LHCN-M2 (cell line): Measurements from ENCODE around the gene CCDC116. TPM values are rescaled to one million over a fixed set of nuclear protein-coding genes. Genes with fewer than 3 reads are reported as not detected.
"Not testable (repeated sequence)": the region's sequence is repeated elsewhere in the genome, so short reads cannot be mapped to it uniquely, and the experiment has no call there.

ENCODE experiments used
- DNase-seq: peaks from one replicate; pipeline ENCODE4 v3.0.0-alpha.2; 2012; ENCODE audit warnings: low read depth
- total RNA-seq: library from RNA; depleted of rRNA; stranded (reverse); fragments of >200 nt; gene quantifications from 2 replicates; pipeline ENCODE4 v1.2.3, GENCODE V29; 2014

The CCDC116 gene
- total RNA-seq, 1 experiment from 2014 or later: 0.06 TPM

DNA sequence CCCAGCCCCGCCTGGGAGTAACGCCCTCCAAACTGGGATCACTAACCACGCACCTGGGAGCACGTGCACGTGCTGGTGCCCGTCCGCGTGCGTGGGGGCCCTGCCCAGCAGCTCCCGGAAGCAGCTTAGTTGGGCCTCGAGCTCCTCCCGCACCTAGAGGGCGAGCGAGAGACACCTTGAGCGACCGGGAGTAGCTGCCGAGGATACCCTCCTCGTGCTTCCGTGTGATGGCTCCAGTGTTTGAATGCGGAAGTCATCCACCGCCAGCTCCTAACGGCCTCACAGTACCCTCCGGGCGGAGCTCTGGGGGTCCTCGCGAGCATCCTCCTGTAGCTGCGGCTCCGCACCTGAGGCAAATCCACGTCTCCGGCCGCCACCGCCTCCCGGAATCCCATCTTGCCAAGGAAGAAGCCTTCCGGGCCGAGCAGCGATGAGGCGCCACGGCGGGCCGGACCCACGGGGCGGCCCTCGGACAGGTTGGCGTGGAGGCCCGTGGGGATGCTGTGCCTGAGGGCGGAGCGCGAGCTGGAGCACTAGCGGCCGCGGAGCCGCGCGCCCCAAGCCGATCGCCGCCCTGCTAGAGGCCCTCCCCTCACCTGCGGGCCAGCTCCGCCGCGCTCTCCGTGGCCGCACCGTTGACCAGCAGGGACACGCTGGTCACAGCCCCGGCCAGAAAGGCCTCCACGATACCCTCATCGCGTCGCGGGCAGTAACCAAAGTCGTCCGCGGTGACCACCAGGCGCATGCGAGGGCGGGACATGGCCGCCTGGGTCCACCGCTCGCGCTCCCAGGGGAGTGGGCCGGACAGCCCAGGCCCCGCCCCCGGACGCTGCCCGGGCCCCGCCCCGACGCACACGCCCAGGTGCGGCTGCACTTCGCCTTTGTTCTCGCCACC lies 3.1 kb upstream of the CCDC116 start, which contains the start of gene YDJC:
YDJC (minus strand) TSS at position 768 of the 895 bp plus-strand sequence; CDS start at position 760, 8 bp downstream.
- peak; percentile 88 for DNase-seq

DNA sequence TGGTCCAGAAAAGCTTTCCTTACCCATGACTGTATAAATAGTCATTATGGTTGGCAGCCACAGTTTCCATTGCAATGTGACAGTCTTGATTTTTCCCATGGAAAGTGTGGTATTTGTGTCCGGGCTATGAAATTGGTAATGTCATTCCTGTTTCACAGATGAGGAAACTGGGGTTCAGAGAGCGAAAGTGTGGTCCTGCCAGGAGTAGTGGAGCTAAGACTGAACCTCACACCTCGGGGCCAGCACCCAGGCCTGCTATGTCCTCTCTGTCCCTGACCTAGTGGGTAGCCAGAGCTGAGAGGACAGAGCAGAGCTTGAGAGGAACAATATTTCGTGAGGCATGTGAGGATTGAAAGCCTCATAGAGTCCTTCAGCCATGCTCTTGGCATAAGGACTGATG lies 1.5 kb upstream of the CCDC116 start:
- no peak for DNase-seq

DNA sequence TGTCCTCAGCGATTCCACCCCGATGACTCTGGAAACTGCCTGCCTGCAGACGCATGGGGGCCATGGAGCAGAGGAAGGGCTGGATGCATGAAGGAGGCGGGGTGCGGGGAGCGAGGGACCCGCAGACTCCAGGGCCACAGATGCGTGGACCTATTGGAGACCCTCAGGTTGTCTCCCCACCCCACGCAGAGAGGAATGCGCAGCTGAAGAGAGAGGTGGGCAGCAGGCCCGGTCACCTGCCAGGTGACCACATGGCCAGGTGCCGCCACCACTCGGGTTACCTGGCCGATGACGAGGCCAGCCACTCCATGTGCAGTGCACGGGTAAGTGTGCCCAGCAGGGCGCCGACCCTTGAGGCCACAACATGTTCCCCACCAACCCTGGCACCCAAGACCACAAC lies 371 bp downstream of the CCDC116 start:
- no peak for DNase-seq

DNA sequence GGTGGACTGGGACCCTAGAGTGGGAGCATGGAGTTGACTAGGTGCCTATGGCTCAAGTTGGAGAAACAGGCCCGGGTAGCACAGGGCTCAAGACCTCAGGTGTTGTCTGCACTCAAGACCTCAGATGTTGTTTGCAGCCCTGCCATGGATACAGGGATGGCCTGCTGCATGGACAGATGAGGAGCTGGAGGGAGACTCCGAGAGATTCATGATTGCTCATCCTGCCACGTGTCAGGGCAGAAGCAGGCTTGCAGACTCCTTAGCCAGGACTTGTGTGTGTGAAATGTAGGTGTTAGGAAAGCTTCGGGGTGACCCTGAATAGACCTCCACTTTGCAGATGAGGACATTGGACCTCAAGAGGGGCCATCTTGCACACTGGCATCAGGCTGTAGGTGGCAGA lies 921 bp downstream of the CCDC116 start:
- no peak for DNase-seq

DNA sequence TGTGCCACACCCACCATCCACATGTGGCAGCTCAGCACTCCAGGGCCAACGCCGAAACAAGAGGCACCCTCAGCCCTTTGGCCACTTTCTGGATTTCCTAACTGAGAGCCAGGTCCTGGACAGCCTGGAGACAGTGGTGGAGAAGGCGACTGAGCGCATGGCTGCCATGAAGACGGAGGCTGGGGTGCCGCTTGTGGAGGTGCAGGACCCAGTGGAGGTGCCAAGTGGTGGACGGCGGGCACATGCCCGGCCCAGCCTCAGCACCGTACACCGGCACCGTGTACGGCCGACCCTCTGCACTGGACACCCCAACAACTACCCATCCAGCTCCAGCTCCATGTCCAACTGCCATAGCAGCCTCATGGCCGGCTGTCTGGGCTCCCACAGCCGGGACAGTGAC lies 1.5 kb downstream of the CCDC116 start:
- no peak for DNase-seq

DNA sequence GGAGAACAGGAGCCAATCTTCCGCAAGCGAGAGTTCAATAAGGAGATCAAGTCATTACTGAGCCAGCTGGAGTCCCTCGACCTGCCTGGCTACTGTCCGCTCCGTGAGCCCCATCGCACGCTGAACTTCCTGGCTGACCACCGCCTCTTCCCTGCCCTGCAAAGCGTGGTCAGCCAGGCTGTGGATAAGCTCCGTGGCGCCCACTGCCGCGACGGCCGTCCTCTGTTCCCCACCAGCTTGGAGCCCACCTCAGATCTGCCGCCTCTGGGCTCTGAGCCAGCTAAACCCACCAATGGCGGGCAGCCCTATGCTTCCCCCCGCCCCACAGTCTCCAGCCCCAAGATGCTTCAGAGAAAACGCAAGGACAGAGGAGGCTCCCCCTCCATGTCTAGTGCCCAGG lies 2.3 kb downstream of the CCDC116 start:
- DNase-seq: no peak

DNA sequence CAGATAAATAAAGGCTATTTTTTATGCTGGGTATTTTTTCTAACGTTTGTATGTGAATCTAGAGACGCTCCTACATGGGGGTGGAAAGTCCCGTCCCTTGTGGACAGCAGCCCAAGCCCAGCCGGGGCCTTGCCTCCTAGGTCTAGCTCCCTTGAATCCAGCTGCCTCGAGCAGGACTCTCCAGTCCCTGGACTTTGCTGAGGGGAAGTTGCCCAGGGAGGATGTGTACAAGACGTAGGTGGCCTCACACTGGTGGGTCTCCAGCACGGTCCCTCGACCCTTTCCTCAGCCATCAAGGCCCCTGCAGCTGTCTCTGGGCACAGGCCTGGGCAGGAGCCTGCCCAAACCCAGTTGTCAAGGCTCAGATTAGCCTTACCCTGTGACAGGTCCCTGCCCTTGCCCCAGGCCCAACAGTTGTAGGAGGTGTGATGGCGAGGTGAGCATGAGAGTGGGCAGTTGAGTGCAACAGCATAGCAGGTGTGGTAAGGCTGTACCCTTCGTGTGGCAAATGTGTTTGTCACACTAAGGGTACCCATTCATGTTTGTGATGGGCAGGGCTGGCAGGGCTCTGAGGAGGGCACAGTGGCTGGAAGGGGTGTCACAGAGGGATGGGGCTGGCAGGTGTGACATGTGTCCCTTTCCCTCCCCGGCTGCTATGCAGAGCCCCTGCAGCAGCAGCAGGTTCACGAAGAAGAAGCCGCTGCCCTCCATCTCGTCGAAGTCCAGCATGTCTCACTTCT lies 3.4 kb downstream of the CCDC116 start:
- DNase-seq: no peak

DNA sequence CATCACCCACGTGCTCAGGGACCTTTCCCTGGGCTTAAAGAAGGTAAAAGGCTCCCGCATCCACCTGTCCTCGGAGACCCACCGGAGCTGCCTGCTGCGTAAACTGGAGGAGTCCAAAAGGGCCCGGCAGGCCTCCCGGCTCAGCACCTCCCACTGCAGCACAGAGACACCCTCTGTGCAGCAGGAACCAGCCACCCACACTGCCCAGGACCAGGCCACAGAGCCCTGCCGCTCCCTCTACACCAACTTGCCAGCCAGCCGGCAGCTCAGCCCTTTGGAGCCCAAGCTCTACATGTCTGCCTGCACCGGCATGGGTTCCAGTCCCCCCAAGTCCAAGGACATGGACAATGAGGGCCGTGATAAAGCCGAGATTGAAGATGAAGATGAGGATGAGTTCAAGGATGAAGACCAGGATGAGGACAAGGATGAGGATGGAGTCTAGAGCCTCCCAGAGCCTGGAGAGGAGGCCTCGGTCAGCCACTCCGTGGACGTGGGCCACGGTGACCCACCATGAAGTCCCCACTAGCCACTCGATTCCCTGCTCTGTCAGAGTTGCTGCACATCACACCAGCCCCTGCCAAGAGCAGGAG lies 4.2 kb downstream of the CCDC116 start:
- no peak for DNase-seq

DNA sequence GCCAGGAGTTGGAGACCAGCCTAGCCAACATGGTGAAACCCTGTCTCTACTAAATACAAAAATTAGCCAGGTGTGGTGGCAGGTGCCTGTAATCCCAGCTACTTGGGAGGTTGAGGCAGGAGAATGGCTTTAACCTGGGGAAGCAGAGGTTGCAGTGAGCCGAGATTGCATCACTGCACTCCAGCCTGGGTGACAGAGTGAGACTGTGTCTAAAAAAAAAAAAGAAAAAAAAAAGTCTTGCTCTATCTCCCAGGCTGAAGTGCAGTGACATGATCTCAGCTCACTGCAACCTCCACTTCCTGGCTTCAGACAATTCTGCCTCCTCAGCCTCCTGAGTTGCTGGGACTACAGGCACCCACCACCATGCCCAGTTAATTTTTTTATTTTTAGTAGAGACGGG lies 4.9 kb downstream of the CCDC116 start:
- not testable (repeated sequence) for DNase-seq

DNA sequence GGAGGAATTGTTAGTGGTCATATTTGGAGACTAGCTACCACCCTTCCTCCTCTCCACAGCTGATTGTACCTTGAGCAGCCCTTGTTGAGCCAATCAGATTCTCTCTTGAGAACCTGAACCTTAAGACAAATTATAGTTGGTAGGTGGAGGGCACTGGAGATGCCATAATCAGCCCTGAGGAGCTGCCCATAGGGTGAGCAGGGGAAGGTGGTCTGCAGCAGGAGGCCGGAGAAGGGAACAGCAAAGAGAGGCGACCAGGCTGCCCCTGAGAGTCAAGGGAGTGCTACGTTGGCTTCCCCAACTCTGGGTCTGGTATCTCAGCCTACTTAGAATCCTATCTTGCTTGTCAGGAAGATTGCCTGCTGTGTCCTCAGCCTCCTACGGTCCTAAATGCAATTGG lies 6.8 kb downstream of the CCDC116 start:
- no peak for DNase-seq

DNA sequence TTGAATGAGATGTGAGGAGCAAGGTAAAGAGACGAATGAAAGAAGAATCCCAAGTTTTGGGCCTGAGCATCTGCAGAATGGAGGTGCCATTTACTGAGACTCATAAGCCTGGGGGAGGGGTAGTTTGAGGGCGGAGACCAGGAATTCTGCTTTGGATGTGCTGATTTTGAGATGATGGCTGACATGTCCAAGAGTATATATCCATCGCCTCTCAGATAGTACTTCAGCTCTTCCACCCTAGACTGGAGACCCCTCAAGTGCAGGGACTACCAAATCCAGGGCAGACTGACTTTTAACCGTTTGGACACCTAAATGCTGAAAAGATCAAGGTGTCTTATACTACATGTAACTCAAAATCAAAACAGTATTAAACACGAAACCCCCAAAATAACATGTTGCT lies 8.2 kb downstream of the CCDC116 start:
- no peak for DNase-seq

DNA sequence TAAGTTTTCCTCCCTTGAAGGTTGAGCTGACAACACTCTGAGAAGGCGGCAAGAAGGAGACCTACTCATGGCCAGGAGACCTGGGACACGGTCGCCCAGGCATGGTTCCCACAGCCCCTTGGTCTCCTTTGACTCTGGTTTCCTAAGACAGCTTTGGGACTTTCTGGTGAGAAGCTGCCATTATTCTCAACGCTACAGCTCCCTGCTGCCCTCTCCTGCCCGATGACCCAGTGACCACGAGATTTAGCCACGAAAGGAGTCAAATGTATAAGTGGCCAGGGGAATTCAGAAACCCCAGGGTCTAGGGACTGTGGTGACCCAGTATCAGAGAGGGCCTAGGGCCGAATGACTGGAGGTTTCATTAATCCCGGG lies 8.8 kb downstream of the CCDC116 start:
- peak; percentile 69 for DNase-seq

DNA sequence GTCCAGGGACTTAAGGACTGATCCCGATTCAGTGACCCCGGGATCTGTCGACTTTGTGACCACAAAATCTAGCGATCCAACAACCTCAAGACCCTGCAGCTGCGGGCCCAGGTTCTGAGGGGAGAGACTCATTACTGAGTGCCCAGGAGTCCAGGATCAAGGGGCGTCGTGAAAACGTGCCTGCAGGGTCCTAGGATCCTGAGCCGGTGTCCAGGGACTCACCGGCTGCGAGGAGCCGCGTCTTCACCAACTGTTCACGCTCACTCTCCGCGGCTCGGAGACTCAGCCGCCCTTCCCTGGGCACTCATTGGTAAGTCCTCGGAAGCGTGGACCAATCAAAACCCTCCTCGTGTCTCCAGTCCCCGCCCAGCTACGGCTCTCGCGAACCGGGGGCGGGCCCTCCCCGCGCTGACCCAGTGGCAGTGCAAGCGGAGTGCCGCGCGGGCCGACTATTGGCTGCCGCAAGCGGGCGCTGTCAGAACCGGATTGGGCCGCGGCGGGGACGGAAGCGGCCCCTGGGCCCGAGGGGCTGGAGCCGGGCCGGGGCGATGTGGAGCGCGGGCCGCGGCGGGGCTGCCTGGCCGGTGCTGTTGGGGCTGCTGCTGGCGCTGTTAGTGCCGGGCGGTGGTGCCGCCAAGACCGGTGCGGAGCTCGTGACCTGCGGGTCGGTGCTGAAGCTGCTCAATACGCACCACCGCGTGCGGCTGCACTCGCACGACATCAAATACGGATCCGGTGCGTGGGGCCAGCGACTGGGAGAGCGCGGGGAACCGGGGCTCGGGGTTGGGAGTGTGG lies 9.4 kb downstream of the CCDC116 start, which contains the start of gene SDF2L1:
SDF2L1 (plus strand) TSS at position 514 of the 795 bp plus-strand sequence; CDS start at position 549, 35 bp downstream.
- peak; percentile 98 for DNase-seq

DNA sequence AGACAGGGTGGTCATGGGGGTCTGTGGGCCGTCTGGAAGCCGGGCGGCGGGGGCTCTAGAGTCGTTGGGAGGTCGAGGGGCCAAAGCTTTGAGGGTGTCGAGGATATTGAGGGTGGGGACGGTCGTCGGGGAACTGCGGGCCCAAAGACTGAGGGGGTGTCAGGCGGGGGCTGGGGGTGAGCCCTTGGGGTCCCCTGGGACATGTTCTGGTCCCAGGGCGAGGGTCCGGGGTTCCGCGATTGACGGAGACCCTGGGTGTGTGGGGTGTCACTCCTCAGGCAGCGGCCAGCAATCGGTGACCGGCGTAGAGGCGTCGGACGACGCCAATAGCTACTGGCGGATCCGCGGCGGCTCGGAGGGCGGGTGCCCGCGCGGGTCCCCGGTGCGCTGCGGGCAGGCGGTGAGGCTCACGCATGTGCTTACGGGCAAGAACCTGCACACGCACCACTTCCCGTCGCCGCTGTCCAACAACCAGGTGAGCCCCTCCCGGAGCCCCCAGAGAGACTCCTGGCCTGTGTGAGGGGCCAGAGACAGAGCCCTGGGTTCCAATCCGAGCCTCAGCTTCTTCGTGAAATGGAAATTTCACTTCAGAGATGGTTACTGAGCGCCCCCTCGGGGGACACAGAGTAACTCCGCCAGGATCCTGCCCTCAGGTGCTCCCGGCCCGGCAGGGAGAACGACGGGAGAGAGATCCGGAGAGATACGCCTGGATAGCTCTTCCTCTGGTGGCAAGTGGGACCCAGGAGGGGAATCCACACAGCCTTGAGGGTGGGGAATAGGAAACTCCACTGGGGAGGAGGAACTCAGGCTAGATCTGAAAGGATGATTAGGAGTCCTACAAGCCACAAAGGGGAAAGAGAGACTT lies 10.3 kb downstream of the CCDC116 start:
- DNase-seq: peak; percentile 53

DNA sequence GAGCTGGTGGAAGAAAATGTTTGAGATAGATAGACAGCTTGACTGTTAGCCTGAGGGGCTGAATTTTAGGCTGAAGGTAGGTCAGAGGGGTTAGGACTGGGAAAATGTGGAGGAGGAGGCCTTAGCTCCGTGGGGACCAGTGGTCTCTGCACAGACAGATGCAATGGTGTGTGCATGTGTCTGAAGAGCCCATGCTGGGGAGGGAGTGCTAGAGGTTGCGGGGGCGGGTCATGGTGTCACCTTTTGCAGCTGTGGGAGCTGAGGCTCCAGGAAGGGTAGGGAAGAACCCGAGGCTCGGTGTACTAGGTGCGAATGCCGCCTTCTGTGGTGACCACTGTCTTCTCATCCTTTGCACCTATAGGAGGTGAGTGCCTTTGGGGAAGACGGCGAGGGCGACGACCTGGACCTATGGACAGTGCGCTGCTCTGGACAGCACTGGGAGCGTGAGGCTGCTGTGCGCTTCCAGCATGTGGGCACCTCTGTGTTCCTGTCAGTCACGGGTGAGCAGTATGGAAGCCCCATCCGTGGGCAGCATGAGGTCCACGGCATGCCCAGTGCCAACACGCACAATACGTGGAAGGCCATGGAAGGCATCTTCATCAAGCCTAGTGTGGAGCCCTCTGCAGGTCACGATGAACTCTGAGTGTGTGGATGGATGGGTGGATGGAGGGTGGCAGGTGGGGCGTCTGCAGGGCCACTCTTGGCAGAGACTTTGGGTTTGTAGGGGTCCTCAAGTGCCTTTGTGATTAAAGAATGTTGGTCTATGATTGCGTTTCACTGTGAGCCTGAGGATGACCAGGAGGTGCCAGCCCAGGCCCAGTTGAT lies 11.2 kb downstream of the CCDC116 start:
- no peak for DNase-seq

DNA sequence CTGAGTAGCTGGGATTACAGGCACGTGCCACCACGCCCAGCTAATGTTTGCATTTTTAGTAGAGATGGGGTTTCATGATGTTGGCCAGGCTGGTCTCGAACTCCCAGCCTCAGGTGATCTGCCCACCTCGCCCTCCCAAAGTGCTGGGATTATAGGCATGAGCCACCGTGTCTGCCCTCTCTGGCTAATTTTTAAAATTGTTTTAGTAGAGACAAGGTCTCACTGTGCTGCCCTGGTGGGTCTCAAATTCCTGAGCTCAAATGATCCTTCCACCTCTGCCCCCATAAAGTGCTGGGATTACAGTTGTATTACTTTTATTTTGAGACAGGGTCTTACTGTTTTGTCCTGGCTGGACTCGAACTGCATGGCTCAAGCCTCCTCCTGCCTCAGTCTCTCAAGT lies 13.0 kb downstream of the CCDC116 start:
- not testable (repeated sequence) for DNase-seq

DNA sequence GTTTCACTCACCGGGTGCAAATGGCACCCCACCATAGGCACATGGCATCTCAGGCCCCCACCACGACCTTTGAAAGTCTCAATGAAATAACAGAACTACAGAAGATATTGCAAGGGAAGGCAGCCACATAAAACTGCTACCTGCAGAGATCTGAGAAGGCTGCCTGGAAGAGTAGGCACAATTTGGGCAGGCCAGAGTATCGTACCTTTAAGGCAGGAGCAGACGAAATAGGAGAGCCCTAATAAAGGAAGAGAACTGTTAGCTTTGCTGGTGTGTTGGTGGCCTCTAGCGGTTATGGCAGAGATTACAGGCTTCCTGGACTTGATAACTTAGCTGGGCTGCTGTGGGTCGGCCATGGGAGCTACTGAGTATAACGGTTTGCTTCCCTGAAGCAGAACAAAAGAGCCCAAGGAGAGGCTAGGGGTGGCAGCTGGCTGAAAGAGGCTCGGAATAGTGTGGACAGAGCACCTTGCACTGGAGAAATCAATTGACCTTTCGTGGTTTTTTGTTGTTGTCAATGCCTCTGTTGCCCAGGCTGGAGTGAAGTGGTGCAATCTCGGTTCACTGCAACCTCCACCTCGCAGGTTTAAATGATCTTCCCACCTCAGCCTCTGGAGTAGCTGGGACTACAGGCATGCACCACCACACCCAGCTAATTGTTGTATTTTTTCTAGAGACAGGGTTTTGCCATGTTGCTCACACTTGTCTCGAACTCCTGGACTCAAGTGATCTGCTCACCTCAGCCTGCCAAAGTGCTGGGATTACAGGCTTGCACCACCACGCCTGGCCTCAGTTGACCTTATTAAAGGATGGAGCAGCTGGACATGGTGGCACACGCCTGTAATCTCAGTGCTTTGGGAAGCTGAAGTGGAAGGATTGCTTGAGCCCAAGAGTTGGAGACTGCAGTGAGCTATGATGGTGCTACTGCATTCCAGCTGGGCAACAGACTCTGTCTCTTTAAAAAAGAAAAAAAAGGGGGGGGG lies 14.3 kb downstream of the CCDC116 start:
- peak; percentile 73 for DNase-seq

DNA sequence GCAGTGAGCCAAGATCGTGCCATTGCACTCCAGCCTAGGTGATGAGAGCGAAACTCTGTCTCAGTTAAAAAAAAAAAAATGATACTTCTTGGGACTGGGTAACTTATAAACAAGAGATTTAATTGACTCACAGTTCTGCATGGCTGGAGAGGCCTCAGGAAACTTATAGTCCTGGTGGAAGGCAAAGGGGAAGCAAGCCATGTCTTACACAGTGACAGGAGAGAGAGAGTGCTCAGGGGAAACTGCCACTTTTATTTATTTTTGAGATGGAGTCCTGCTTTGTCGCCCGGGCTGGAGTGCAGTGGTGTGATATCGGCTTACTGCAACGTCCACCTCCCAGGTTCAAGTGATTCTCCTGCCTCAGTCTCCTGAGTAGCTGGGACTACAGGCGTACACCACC lies 17.7 kb downstream of the CCDC116 start:
- DNase-seq: no peak
